ENCODE data around the gene XIRP2.

DNA sequence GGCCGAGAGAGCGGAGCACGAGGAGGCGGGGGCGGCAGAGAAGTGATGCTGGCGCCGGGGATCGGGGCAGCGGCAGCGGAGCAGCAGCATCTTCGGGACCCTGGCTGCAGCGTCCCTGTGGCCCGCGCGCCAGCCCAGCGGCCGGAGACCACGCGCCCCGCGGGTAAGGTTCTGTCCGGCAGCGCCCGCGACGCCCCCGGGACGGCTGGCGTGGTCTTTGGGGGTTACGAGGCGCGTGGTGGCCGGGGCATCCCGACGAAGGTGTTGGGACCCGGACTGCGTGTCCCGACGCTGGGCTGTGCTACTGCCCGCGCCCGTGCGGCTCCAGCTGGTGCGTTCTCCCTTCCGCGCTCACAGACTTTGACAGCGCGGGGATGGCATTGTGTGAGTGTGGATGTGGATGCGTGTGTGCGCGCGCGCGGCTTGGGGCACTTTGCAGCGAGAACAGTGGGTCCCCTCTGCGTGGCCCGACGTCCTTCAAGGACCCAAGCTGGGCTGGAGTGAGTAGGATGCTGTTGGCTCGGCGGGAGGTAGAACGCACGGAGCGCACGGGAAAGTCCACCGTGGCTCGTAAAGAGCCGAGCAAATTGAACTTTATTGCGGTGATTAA is 405.0 kb downstream of the XIRP2 start:
- no peak for TF ChIP-seq ZSCAN31 (CRISPR knock-in tag; IDR thresholded peaks at IDR 0.05; ENCODE audit: low read depth)
- no peak for TF ChIP-seq POLR2A (IDR thresholded peaks at IDR 0.05; ENCODE audit: insufficient read depth in 1 of 2, low read depth in 2 of 2, low read length in 2 of 2)
